Parathyroid adenoma (tissue), 2 donors: ENCODE measurements around the gene PIK3R1.

Source experiments
- H2AFZ ChIP-seq: fragments of 300-600 bp; sonication (generic); one replicate; pipeline ENCODE4 v1.7.0; 2017; ENCODE audit warnings: antibody characterized with exemption, mild to moderate bottlenecking
- H3K27ac ChIP-seq: fragments of 300-600 bp; sonication (generic); one replicate; pipeline ENCODE4 v1.7.0; 2017
- H3K27me3 ChIP-seq: fragments of 300-600 bp; sonication (generic); one replicate; pipeline ENCODE4 v1.7.0; 2017; ENCODE audit warnings: low read length; ENCODE audit not compliant: control insufficient read depth, insufficient read depth
- H3K36me3 ChIP-seq: fragments of 300-600 bp; sonication (generic); one replicate; pipeline ENCODE4 v1.7.0; 2017; ENCODE audit warnings: low read length; ENCODE audit not compliant: control insufficient read depth, insufficient read depth
- H3K4me1 ChIP-seq: fragments of 300-600 bp; sonication (generic); one replicate; pipeline ENCODE4 v1.7.0; 2017; ENCODE audit warnings: control low read depth
- H3K4me2 ChIP-seq: fragments of 300-600 bp; sonication (generic); one replicate; pipeline ENCODE4 v1.7.0; 2017; ENCODE audit warnings: low read length
- H3K4me3 ChIP-seq: fragments of 300-600 bp; sonication (generic); one replicate; pipeline ENCODE4 v1.7.0; 2017; ENCODE audit warnings: low read depth, low read length
- H3K79me2 ChIP-seq: fragments of 300-600 bp; sonication (generic); one replicate; pipeline ENCODE4 v1.7.0; 2017; ENCODE audit warnings: control low read depth
- H3K9ac ChIP-seq: fragments of 300-600 bp; sonication (generic); one replicate; pipeline ENCODE4 v1.7.0; 2017; ENCODE audit warnings: mild to moderate bottlenecking
- H3K9me3 ChIP-seq: fragments of 300-600 bp; sonication (generic); one replicate; pipeline ENCODE4 v1.7.0; 2017; ENCODE audit warnings: low read length; ENCODE audit not compliant: control insufficient read depth
- TF ChIP-seq, protein P1 (sequence below): fragments of 300-600 bp; sonication (generic); IDR thresholded peaks from one replicate; pipeline ENCODE4 v1.7.0; 2017; ENCODE audit warnings: antibody characterized with exemption, mild to moderate bottlenecking
- donor health status: primary hyperparathyroidism.

PIK3R1 gene

DNA sequence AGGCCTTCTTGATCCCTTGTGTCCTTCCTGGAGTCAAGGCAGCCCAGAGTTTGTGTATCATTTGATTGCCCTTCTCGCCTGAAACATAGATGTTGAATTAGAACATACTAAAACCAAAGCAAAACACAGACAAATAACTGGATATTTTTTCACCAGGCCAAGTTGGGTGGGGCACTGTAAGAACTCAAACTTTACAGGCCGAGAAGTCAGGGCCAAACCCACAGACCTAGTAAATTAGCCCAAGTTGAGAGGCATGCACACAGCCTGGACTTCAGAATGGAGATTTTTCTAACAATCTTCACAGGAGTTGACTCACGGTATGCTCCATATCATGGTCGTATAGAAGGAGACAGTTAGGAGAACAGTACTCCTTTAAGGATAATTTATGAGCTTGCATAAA is 121.7 kb downstream of the PIK3R1 start:
- Histone ChIP-seq H3K27ac (no peak overlapping the region), H3K27me3 (no peaks in the 10 kb centered on the region), H3K79me2 (no peaks in the 10 kb centered on the region), H3K4me2 (no peak overlapping the region), H3K4me1 (peaks cover 7% of the 10 kb centered on the region), H3K9me3 (no peaks in the 10 kb centered on the region), H3K4me3 (no peak overlapping the region), H3K36me3 (no peaks in the 10 kb centered on the region), H3K9ac (no peak overlapping the region), H2AFZ (no peak overlapping the region)
- TF ChIP-seq, protein P1, sequence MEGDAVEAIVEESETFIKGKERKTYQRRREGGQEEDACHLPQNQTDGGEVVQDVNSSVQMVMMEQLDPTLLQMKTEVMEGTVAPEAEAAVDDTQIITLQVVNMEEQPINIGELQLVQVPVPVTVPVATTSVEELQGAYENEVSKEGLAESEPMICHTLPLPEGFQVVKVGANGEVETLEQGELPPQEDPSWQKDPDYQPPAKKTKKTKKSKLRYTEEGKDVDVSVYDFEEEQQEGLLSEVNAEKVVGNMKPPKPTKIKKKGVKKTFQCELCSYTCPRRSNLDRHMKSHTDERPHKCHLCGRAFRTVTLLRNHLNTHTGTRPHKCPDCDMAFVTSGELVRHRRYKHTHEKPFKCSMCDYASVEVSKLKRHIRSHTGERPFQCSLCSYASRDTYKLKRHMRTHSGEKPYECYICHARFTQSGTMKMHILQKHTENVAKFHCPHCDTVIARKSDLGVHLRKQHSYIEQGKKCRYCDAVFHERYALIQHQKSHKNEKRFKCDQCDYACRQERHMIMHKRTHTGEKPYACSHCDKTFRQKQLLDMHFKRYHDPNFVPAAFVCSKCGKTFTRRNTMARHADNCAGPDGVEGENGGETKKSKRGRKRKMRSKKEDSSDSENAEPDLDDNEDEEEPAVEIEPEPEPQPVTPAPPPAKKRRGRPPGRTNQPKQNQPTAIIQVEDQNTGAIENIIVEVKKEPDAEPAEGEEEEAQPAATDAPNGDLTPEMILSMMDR: no peak

DNA sequence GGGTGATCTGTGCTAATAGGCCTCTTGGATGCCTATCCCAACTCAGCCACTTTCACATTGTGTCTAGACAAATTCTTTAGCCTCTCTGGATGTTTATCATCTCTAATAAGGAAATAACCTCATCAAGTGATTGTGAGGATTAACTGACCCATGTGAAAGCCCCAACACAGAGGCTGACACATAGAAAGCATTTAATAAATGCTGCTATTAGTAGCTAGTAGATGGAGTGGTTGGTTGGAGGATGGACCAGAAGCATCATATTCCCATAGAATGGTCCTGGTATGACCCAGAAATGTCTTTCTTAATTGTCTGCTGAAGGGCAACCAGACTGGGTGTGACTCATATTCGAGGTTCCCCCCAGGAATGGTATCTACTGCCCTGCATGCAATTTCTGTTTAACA is 124.4 kb downstream of the PIK3R1 start:
- no peak overlapping the region for H3K9ac ChIP-seq
- no peak overlapping the region for H3K27ac ChIP-seq
- TF ChIP-seq, protein P1: no peak
- no peak overlapping the region for H2AFZ ChIP-seq
- H3K9me3 ChIP-seq: no peaks in the 10 kb centered on the region
- H3K4me2 ChIP-seq: no peak overlapping the region
- no peaks in the 10 kb centered on the region for H3K36me3 ChIP-seq
- no peaks in the 10 kb centered on the region for H3K79me2 ChIP-seq
- H3K4me3 ChIP-seq: no peak overlapping the region
- H3K27me3 ChIP-seq: no peaks in the 10 kb centered on the region
- peaks cover 10% of the 10 kb centered on the region for H3K4me1 ChIP-seq

DNA sequence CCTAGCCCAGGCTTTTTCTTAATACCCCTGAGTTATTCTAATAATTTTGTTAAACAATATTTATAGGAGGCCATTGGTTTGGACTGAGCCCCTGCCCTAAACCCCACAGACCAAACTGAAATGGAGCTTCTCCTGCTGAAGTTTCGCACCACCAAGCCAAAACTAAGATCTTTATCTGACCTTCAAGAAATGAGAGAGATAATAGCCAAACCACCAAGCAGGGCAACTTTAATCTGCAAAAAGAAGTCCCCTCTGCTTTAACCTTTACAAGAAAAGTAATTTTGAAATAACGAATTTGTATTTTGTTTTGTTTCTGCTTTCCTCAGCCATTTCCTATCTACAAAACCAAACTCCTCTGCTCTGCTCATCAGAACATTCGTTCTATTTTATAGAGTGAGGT is 125.5 kb downstream of the PIK3R1 start:
- no peak overlapping the region for H3K4me2 ChIP-seq
- H3K9me3 ChIP-seq: no peaks in the 10 kb centered on the region
- no peak overlapping the region for H2AFZ ChIP-seq
- no peak overlapping the region for H3K9ac ChIP-seq
- no peak overlapping the region for H3K27ac ChIP-seq
- H3K4me1 ChIP-seq: peaks cover 13% of the 10 kb centered on the region
- no peaks in the 10 kb centered on the region for H3K79me2 ChIP-seq
- no peak overlapping the region for H3K4me3 ChIP-seq
- H3K27me3 ChIP-seq: no peaks in the 10 kb centered on the region
- TF ChIP-seq, protein P1: no peak
- no peaks in the 10 kb centered on the region for H3K36me3 ChIP-seq

DNA sequence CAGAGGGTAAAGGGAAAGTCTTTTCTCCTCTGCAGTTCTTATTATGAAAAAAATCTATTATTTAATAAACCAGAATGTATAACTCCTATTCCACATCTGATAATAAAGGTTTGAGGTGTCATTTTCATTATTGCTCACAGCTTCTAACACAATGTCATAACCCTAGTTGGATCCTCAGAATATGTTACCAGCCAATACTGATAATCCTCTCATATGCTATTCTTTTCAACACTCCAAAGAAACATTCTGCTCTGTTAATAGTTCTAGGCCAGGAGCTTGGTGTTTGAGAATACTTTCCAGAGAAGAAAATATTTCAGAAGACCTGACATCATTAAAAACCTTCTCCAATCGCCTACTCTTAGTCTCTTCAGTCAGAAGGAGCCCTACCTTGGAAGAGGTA is 127.1 kb downstream of the PIK3R1 start:
- Histone ChIP-seq H2AFZ (no peak overlapping the region), H3K4me1 (peaks cover 13% of the 10 kb centered on the region), H3K9ac (no peak overlapping the region), H3K79me2 (no peaks in the 10 kb centered on the region), H3K36me3 (no peaks in the 10 kb centered on the region), H3K4me2 (no peak overlapping the region), H3K27ac (no peak overlapping the region), H3K9me3 (no peaks in the 10 kb centered on the region), H3K27me3 (no peaks in the 10 kb centered on the region), H3K4me3 (no peak overlapping the region)
- TF ChIP-seq, protein P1: no peak

DNA sequence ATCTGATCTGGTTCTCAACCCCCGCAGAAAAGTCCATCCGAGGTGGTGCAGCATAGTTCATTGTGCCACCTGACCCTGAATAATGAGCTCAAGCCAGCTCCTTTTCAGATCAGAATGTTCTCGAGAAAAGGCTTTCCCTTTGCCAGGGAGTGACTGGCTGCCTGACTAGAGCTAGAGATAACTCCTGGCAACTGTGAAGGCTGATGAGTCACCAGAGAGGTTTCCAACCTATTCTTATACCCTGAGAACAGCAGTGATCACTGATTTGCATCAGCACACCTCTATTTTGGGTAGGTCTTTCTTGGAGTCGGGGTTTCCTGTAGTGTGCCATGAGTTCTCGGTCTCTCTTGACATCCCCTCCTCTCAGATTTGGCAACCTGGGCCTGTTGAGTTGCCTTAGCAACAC is 127.9 kb downstream of the PIK3R1 start:
- Histone ChIP-seq H3K79me2 (no peaks in the 10 kb centered on the region), H3K27me3 (no peaks in the 10 kb centered on the region), H3K36me3 (no peaks in the 10 kb centered on the region), H3K4me1 (peaks cover 13% of the 10 kb centered on the region), H2AFZ (no peak overlapping the region), H3K27ac (no peak overlapping the region), H3K9me3 (no peaks in the 10 kb centered on the region), H3K4me2 (no peak overlapping the region), H3K9ac (no peak overlapping the region), H3K4me3 (no peak overlapping the region)
- TF ChIP-seq, protein P1: no peak
